PC-9 (cell line): ENCODE results near the gene COA5. TPM values are rescaled to one million over a fixed set of nuclear protein-coding genes. Genes with fewer than 3 reads are reported as not detected.

Experiments
- BruUV-seq: library from RNA; stranded (reverse); fragments of 400-500 nt; replicated peaks from 2 replicates; lab custom pipeline; 2021; lab: Mats Ljungman, UMichigan
- CTCF ChIA-PET: fragments of 300-600 bp; sonication (Branson Sonifier 250); formaldehyde crosslinking; loops from one replicate; lab custom pipeline; 2022; ENCODE audit warnings: antibody characterized with exemption; lab: Charles Lee
- POLR2A ChIA-PET: fragments of 300-600 bp; sonication (Branson Sonifier 250); formaldehyde crosslinking; loops from one replicate; lab custom pipeline; 2022; ENCODE audit warnings: antibody characterized with exemption; ENCODE audit not compliant: unreplicated experiment; lab: Charles Lee
- DNase-seq, 2 experiments: peaks; one replicate each; pipeline versions ENCODE4 v3.0.0 to v3.0.0-alpha.2; 2015 to 2022; ENCODE audit warnings: mixed read lengths in 1 of 2
- H2AFZ ChIP-seq: fragments of 200-600 bp; sonication (generic); 2 replicates; pipeline ENCODE4 v1.8.1; 2017; ENCODE audit warnings: antibody characterized with exemption
- H3F3A ChIP-seq: fragments of 200-600 bp; sonication (generic); 2 replicates; pipeline ENCODE4 v1.8.1; 2017; ENCODE audit warnings: antibody characterized with exemption, mild to moderate bottlenecking, low read depth; ENCODE audit not compliant: insufficient read depth
- H3K27ac ChIP-seq: fragments of 200-600 bp; sonication (generic); 2 replicates; pipeline ENCODE4 v1.6.1; 2016; ENCODE audit warnings: mixed run types
- H3K27me3 ChIP-seq: fragments of 200-600 bp; sonication (generic); 2 replicates; pipeline ENCODE4 v1.6.1; 2016; ENCODE audit warnings: low read depth, mixed run types; ENCODE audit not compliant: insufficient read depth
- H3K36me3 ChIP-seq: fragments of 200-600 bp; sonication (generic); 2 replicates; pipeline ENCODE4 v1.6.1; 2016; ENCODE audit warnings: low read depth, mixed run types
- H3K4me1 ChIP-seq: fragments of 200-600 bp; sonication (generic); replicated peaks from 2 replicates; pipeline ENCODE4 v1.6.1; 2016; ENCODE audit warnings: mixed run types; ENCODE audit not compliant: insufficient read depth
- H3K4me2 ChIP-seq: fragments of 200-600 bp; sonication (generic); 2 replicates; pipeline ENCODE4 v1.6.1; 2017; ENCODE audit warnings: mixed run types
- H3K4me3 ChIP-seq: fragments of 200-600 bp; sonication (generic); 2 replicates; pipeline ENCODE4 v1.6.1; 2016; ENCODE audit warnings: mixed run types
- H3K79me2 ChIP-seq: fragments of 200-600 bp; sonication (generic); 2 replicates; pipeline ENCODE4 v1.6.1; 2017; ENCODE audit warnings: low read depth, mixed run types
- H3K9me2 ChIP-seq: fragments of 200-600 bp; sonication (generic); 2 replicates; pipeline ENCODE4 v1.8.1; 2017; ENCODE audit warnings: mild to moderate bottlenecking; ENCODE audit not compliant: insufficient read depth
- H3K9me3 ChIP-seq: fragments of 200-600 bp; sonication (generic); 2 replicates; pipeline ENCODE4 v1.8.1; 2016; ENCODE audit warnings: low read depth; ENCODE audit not compliant: insufficient read depth
- H4K20me1 ChIP-seq: fragments of 200-600 bp; sonication (generic); 2 replicates; pipeline ENCODE4 v1.8.1; 2017; ENCODE audit not compliant: insufficient read depth
- CTCF ChIP-seq: fragments of 200-600 bp; sonication (generic); conservative IDR thresholded peaks from 2 replicates; pipeline ENCODE4 v1.6.1; 2017; ENCODE audit warnings: mixed run types, antibody characterized with exemption, mild to moderate bottlenecking, moderate library complexity
- EZH2 ChIP-seq: fragments of 200-600 bp; sonication (generic); IDR thresholded peaks from 2 replicates; pipeline ENCODE4 v1.8.0; 2017; ENCODE audit warnings: antibody characterized with exemption, low read depth
- intact Hi-C: fragments of 100-400 bp; cut with micrococcal nuclease; formaldehyde crosslinking; loops from one replicate; pipeline ENCODE4 v1.10.0; 2022; ENCODE audit not compliant: unreplicated experiment
- total RNA-seq: library from RNA; stranded (reverse); gene quantifications from 2 replicates; pipeline ENCODE4 v1.2.3, GENCODE V29; 2021

The COA5 gene
- total RNA-seq, 1 experiment from 2014 or later, result 43.6 TPM

GRCh38 chr2:98565286-98565860, 42.9 kb downstream of the COA5 start:
- no peaks in the 10 kb centered on the region for H3K79me2 ChIP-seq
- no peaks in the 10 kb centered on the region for H3K4me1 ChIP-seq
- BruUV-seq, result no TSS peak
- H2AFZ ChIP-seq, result no peak overlapping the region
- no peak for TF ChIP-seq EZH2
- no peak for TF ChIP-seq CTCF
- no peaks in the 10 kb centered on the region for H3F3A ChIP-seq
- ChIA-PET POLR2A (interaction anchor here (0.7 kb wide), 1 partner anchor 23 kb away, joined by 7 read pairs; no protein-coding TSS in a partner anchor), CTCF (no interaction called here)
- no peaks in the 10 kb centered on the region for H3K9me2 ChIP-seq
- no peak overlapping the region for H3K27ac ChIP-seq
- H3K4me2 ChIP-seq, result no peak overlapping the region
- intact Hi-C loops, result loop anchor here (10.0 kb wide), 1 partner anchor 121 kb away; the partner anchor contains the start of gene INPP4A
- no peaks in the 10 kb centered on the region for H3K9me3 ChIP-seq
- H3K27me3 ChIP-seq, result no peaks in the 10 kb centered on the region
- H4K20me1 ChIP-seq, result no peaks in the 10 kb centered on the region
- H3K4me3 ChIP-seq, result no peak overlapping the region
- no peaks in the 10 kb centered on the region for H3K36me3 ChIP-seq
- no peak for DNase-seq

- no peak overlapping the region for H3K4me2 ChIP-seq
- no peaks in the 10 kb centered on the region for H3K9me3 ChIP-seq
- H3K4me1 ChIP-seq, result no peaks in the 10 kb centered on the region
- ChIA-PET CTCF (no interaction called here), POLR2A (interaction anchor here (0.7 kb wide), 1 partner anchor 22 kb away, joined by 7 read pairs; no protein-coding TSS in a partner anchor)
- H2AFZ ChIP-seq, result no peak overlapping the region
- intact Hi-C loops, result loop anchor here (5.0 to 10.0 kb wide), 2 partner anchors 82 to 120 kb away; partner anchors contain the start of gene INPP4A
- no TSS peak for BruUV-seq
- H3K36me3 ChIP-seq, result no peaks in the 10 kb centered on the region
- TF ChIP-seq CTCF, result no peak
- no peak for TF ChIP-seq EZH2
- no peaks in the 10 kb centered on the region for H3F3A ChIP-seq
- H3K9me2 ChIP-seq, result no peaks in the 10 kb centered on the region
- DNase-seq, result no peak
- no peak overlapping the region for H3K27ac ChIP-seq
- H3K79me2 ChIP-seq, result no peaks in the 10 kb centered on the region
- no peak overlapping the region for H3K4me3 ChIP-seq
- no peaks in the 10 kb centered on the region for H4K20me1 ChIP-seq
- H3K27me3 ChIP-seq, result no peaks in the 10 kb centered on the region
Observed at GRCh38 chr2:98564541-98565132, 43.7 kb downstream of the COA5 start.

DNA sequence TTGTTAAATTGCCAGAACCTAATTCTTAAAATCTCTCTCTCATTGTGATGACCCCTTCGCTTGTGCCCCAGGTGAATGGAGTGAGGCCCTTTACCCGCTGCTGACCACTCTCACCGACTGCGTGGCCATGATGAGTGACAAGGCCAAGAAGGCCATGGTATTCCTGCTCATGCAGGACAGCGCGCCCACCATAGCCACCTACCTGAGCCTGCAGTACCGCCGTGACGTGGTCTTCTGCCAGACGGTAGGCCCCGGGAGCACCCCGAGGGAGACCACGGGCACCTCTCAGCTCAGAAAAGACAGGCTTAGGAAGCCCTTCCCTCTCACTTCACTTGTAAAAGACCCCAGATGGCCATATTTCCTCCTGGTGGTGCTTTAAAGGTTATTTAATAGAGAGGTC, 44.9 kb downstream of the COA5 start:
- no peak for TF ChIP-seq EZH2
- no peak for TF ChIP-seq CTCF
- H3K4me2 ChIP-seq, result no peak overlapping the region
- H3F3A ChIP-seq, result no peaks in the 10 kb centered on the region
- H3K4me1 ChIP-seq, result no peaks in the 10 kb centered on the region
- H3K36me3 ChIP-seq, result no peaks in the 10 kb centered on the region
- ChIA-PET POLR2A (no interaction called here), CTCF (no interaction called here)
- no peaks in the 10 kb centered on the region for H4K20me1 ChIP-seq
- no peak overlapping the region for H3K27ac ChIP-seq
- H3K27me3 ChIP-seq, result no peaks in the 10 kb centered on the region
- intact Hi-C loops, result loop anchor here (5.0 to 10.0 kb wide), 2 partner anchors 81 to 119 kb away; partner anchors contain the start of gene INPP4A
- H3K4me3 ChIP-seq, result no peak overlapping the region
- H3K9me2 ChIP-seq, result no peaks in the 10 kb centered on the region
- H2AFZ ChIP-seq, result no peak overlapping the region
- no peak for DNase-seq
- no peaks in the 10 kb centered on the region for H3K9me3 ChIP-seq
- no TSS peak for BruUV-seq
- H3K79me2 ChIP-seq, result no peaks in the 10 kb centered on the region
